Neutrophil (primary cell): ENCODE measurements around the gene MYO15A.

Experiments
- H3K27ac ChIP-seq: fragments of 200-600 bp; sonication (generic); 2 replicates; pipeline ENCODE4 v1.5.1; 2016; ENCODE audit warnings: mild to moderate bottlenecking, moderate library complexity
- H3K27me3 ChIP-seq: fragments of 200-600 bp; sonication (generic); 2 replicates; pipeline ENCODE4 v1.6.0; 2016; ENCODE audit warnings: mild to moderate bottlenecking
- H3K36me3 ChIP-seq: fragments of 200-600 bp; sonication (generic); 2 replicates; pipeline ENCODE4 v1.5.1; 2017
- H3K4me1 ChIP-seq, 2 experiments: fragments of 200-600 bp in 1 of 2; sonication (generic) in 1 of 2; 1 replicate in 1 of 2; 2 replicates in 1 of 2; pipeline versions ENCODE4 v1.5.1 to v1.6.1; 2013 to 2016; ENCODE audit warnings: low read depth in 1 of 2, low read length in 1 of 2, mild to moderate bottlenecking in 1 of 2, moderate library complexity in 1 of 2; ENCODE audit not compliant: control insufficient read depth in 1 of 2, insufficient read depth in 1 of 2
- H3K4me3 ChIP-seq, 2 experiments: fragments of 200-600 bp in 1 of 2; sonication (generic) in 1 of 2; 1 replicate in 1 of 2; 2 replicates in 1 of 2; pipeline ENCODE4 v1.5.1; 2013 to 2016; ENCODE audit warnings: low read depth in 1 of 2, low read length in 1 of 2, mild to moderate bottlenecking in 1 of 2, moderate library complexity in 1 of 2
- H3K9me3 ChIP-seq: fragments of 200-600 bp; sonication (generic); 2 replicates; pipeline ENCODE4 v1.5.1; 2016
- CTCF ChIP-seq: fragments of 200-600 bp; sonication (generic); IDR thresholded peaks from 2 replicates; pipeline ENCODE4 v1.5.1; 2016; ENCODE audit warnings: antibody characterized with exemption

Gene MYO15A

GRCh38 chr17:18066866-18067265 lies 41.7 kb upstream of the MYO15A start:
- no peaks in the 10 kb centered on the region for H3K9me3 ChIP-seq
- H3K36me3 ChIP-seq = peaks cover 36% of the 10 kb centered on the region
- no peak overlapping the region for H3K4me3 ChIP-seq
- no peaks in the 10 kb centered on the region for H3K4me1 ChIP-seq
- TF ChIP-seq CTCF = no peak
- H3K27ac ChIP-seq = no peak overlapping the region
- no peaks in the 10 kb centered on the region for H3K27me3 ChIP-seq

- Histone ChIP-seq H3K27ac (no peak overlapping the region), H3K4me3 (no peak overlapping the region), H3K36me3 (peaks cover 27% of the 10 kb centered on the region), H3K27me3 (no peaks in the 10 kb centered on the region), H3K9me3 (no peaks in the 10 kb centered on the region), H3K4me1 (no peaks in the 10 kb centered on the region)
- TF ChIP-seq CTCF = no peak
Measured at GRCh38 chr17:18069101-18069500, 39.5 kb upstream of the MYO15A start.

- H3K27ac ChIP-seq = no peak overlapping the region
- no peaks in the 10 kb centered on the region for H3K9me3 ChIP-seq
- H3K36me3 ChIP-seq = peaks cover 10% of the 10 kb centered on the region
- no peak for TF ChIP-seq CTCF
- H3K4me3 ChIP-seq = no peak overlapping the region
- no peaks in the 10 kb centered on the region for H3K27me3 ChIP-seq
- no peaks in the 10 kb centered on the region for H3K4me1 ChIP-seq
Measured at GRCh38 chr17:18070861-18071340, 37.7 kb upstream of the MYO15A start.

- Histone ChIP-seq H3K4me3 (no peak overlapping the region), H3K9me3 (no peaks in the 10 kb centered on the region), H3K36me3 (peaks cover 1% of the 10 kb centered on the region), H3K4me1 (no peaks in the 10 kb centered on the region), H3K27me3 (no peaks in the 10 kb centered on the region), H3K27ac (no peak overlapping the region)
- no peak for TF ChIP-seq CTCF
Measured at GRCh38 chr17:18071751-18072150, 36.8 kb upstream of the MYO15A start.

GRCh38 chr17:18074566-18075272 lies 33.8 kb upstream of the MYO15A start:
- Histone ChIP-seq H3K27ac (no peak overlapping the region), H3K9me3 (no peaks in the 10 kb centered on the region), H3K36me3 (no peaks in the 10 kb centered on the region), H3K27me3 (peaks cover 4% of the 10 kb centered on the region), H3K4me1 (no peaks in the 10 kb centered on the region), H3K4me3 (no peak overlapping the region)
- TF ChIP-seq CTCF = no peak
